Liver (tissue), 9 donors: ENCODE measurements around the gene CPED1. TPM values are rescaled to one million over a fixed set of nuclear protein-coding genes. Genes with fewer than 3 reads are reported as not detected.

Experiments
- DNase-seq: peaks from one replicate; pipeline ENCODE4 v3.0.0-alpha.2; 2017; ENCODE audit warnings: low spot score
- H3K27ac ChIP-seq, 2 donors: one replicate each; pipeline ENCODE4 v1.7.0; 2013; ENCODE audit warnings: inconsistent platforms in 2 of 2, low read length in 2 of 2, control low read depth in 1 of 2, low read depth in 1 of 2, mild to moderate bottlenecking in 1 of 2
- H3K27me3 ChIP-seq, 4 donors: one replicate each; pipeline versions ENCODE4 v1.6.1 to v1.7.0; 2013; ENCODE audit warnings: low read length in 3 of 4, inconsistent platforms in 1 of 4, mild to moderate bottlenecking in 1 of 4, moderate library complexity in 1 of 4; ENCODE audit not compliant: control insufficient read depth in 4 of 4, insufficient read depth in 4 of 4
- H3K36me3 ChIP-seq, 4 donors: one replicate each; pipeline versions ENCODE4 v1.6.1 to v1.7.0; 2013; ENCODE audit warnings: low read length in 3 of 4, mild to moderate bottlenecking in 3 of 4, low read depth in 1 of 4, moderate library complexity in 1 of 4; ENCODE audit not compliant: control insufficient read depth in 4 of 4, insufficient read depth in 3 of 4
- H3K4me1 ChIP-seq, 4 donors: one replicate each; pipeline versions ENCODE4 v1.6.1 to v1.7.0; 2013; ENCODE audit warnings: low read length in 3 of 4, mild to moderate bottlenecking in 3 of 4, moderate library complexity in 1 of 4; ENCODE audit not compliant: control insufficient read depth in 4 of 4, insufficient read depth in 4 of 4
- H3K4me3 ChIP-seq, 3 donors: one replicate each; pipeline versions ENCODE4 v1.6.1 to v1.7.0; 2013; ENCODE audit warnings: low read length in 3 of 3, control low read depth in 1 of 3, low read depth in 1 of 3, mild to moderate bottlenecking in 1 of 3
- H3K9ac ChIP-seq, 2 donors: one replicate each; pipeline ENCODE4 v1.7.0; 2013; ENCODE audit warnings: low read length in 2 of 2, mild to moderate bottlenecking in 2 of 2, moderate library complexity in 2 of 2, control low read depth in 1 of 2, low read depth in 1 of 2
- H3K9me3 ChIP-seq, 4 donors: one replicate each; pipeline versions ENCODE4 v1.6.1 to v1.7.0; 2013; ENCODE audit warnings: low read length in 3 of 4; ENCODE audit not compliant: control insufficient read depth in 4 of 4
- EGR1 ChIP-seq, 2 donors: IDR thresholded peaks; 2 replicates each; pipeline ENCODE4 v1.6.1; 2016 to 2018; ENCODE audit warnings: antibody characterized with exemption in 2 of 2, low read depth in 2 of 2
- FOXA1 ChIP-seq: IDR thresholded peaks from 2 replicates; pipeline ENCODE4 v1.6.1; 2016; ENCODE audit warnings: antibody characterized with exemption
- FOXA2 ChIP-seq: IDR thresholded peaks from 2 replicates; pipeline ENCODE4 v1.6.1; 2016; ENCODE audit warnings: antibody characterized with exemption
- GABPA ChIP-seq, 2 donors: IDR thresholded peaks in 1 of 2; conservative IDR thresholded peaks in 1 of 2; 2 replicates each; pipeline ENCODE4 v1.6.1; 2016; ENCODE audit warnings: antibody characterized with exemption in 2 of 2, mild to moderate bottlenecking in 1 of 2, moderate library complexity in 1 of 2
- HNF4A ChIP-seq, 2 donors: conservative IDR thresholded peaks; 2 replicates each; pipeline ENCODE4 v1.6.1; 2016; ENCODE audit warnings: antibody characterized with exemption in 2 of 2, mild to moderate bottlenecking in 2 of 2
- HNF4G ChIP-seq: IDR thresholded peaks from 2 replicates; pipeline ENCODE4 v1.6.1; 2016; ENCODE audit warnings: antibody characterized with exemption
- JUND ChIP-seq, 2 donors: IDR thresholded peaks; 2 replicates each; pipeline ENCODE4 v1.6.1; 2016; ENCODE audit warnings: antibody characterized with exemption in 2 of 2
- NR2F2 ChIP-seq: IDR thresholded peaks from 2 replicates; pipeline ENCODE4 v1.6.1; 2016; ENCODE audit warnings: antibody characterized with exemption
- RAD21 ChIP-seq, 2 donors: IDR thresholded peaks; 2 replicates each; pipeline ENCODE4 v1.6.1; 2016; ENCODE audit warnings: antibody characterized with exemption in 2 of 2, mild to moderate bottlenecking in 2 of 2
- RXRA ChIP-seq, 2 donors: IDR thresholded peaks; 2 replicates each; pipeline ENCODE4 v1.6.1; 2017 to 2018; ENCODE audit warnings: antibody characterized with exemption in 2 of 2, mild to moderate bottlenecking in 1 of 2
- SP1 ChIP-seq: IDR thresholded peaks from 2 replicates; pipeline ENCODE4 v1.6.1; 2018; ENCODE audit warnings: antibody characterized with exemption, mild to moderate bottlenecking
- TAF1 ChIP-seq: conservative IDR thresholded peaks from 2 replicates; pipeline ENCODE4 v1.6.1; 2016; ENCODE audit warnings: antibody characterized with exemption, mild to moderate bottlenecking
- YY1 ChIP-seq: IDR thresholded peaks from 2 replicates; pipeline ENCODE4 v1.6.1; 2016; ENCODE audit warnings: antibody characterized with exemption, mild to moderate bottlenecking
- WGBS: extraction: QIAGEN DNeasy Blood & Tissue Kit; methylation state at CpG from one replicate; pipeline ENCODE4 v1.1.7; 2013; 5-methylcytosine and 5-hydroxymethylcytosine counted together
- polyA plus RNA-seq, 2 donors: library from polyadenylated mRNA; stranded (reverse) in 1 of 2; unstranded in 1 of 2; fragments of 200-250 nt in 1 of 2; fragments of >200 nt in 1 of 2; fragmentation: Nextera tagmentation in 1 of 2; extraction: Ambion mirVana in 1 of 2; gene quantifications; one replicate each; pipeline versions ENCODE4 v1.2.1 to v1.2.3, GENCODE V29; 2013 to 2015
- total RNA-seq, 2 donors: library from RNA; depleted of rRNA; stranded (reverse); fragments of >200 nt; gene quantifications; one replicate each; pipeline ENCODE4 v1.2.3, GENCODE V29; 2014
- TF ChIP-seq, protein P1 (sequence below): IDR thresholded peaks from 2 replicates; pipeline ENCODE4 v1.6.1; 2016; ENCODE audit warnings: antibody characterized with exemption
- TF ChIP-seq, protein P2 (sequence below): IDR thresholded peaks from 2 replicates; pipeline ENCODE4 v1.6.1; 2016; ENCODE audit warnings: antibody characterized with exemption
- TF ChIP-seq, protein P3 (sequence below): IDR thresholded peaks from 2 replicates; pipeline ENCODE4 v1.6.1; 2016; ENCODE audit warnings: antibody characterized with exemption
- TF ChIP-seq, protein P4 (sequence below): fragments of 150-350 bp; IDR thresholded peaks from 2 replicates; pipeline ENCODE4 v1.5.1; 2017; ENCODE audit warnings: improper control_type of control experiment, low read depth, low read length; ENCODE audit not compliant: missing input control
- donor health status: healthy.
- donor health status: healthy.
- donor health status: healthy.
- donor health status: healthy.
- donor health status: healthy.

CPED1 gene
- total and polyA plus RNA-seq, 4 donors, result 8.5 to 58.0 (median 14.6) TPM

DNA sequence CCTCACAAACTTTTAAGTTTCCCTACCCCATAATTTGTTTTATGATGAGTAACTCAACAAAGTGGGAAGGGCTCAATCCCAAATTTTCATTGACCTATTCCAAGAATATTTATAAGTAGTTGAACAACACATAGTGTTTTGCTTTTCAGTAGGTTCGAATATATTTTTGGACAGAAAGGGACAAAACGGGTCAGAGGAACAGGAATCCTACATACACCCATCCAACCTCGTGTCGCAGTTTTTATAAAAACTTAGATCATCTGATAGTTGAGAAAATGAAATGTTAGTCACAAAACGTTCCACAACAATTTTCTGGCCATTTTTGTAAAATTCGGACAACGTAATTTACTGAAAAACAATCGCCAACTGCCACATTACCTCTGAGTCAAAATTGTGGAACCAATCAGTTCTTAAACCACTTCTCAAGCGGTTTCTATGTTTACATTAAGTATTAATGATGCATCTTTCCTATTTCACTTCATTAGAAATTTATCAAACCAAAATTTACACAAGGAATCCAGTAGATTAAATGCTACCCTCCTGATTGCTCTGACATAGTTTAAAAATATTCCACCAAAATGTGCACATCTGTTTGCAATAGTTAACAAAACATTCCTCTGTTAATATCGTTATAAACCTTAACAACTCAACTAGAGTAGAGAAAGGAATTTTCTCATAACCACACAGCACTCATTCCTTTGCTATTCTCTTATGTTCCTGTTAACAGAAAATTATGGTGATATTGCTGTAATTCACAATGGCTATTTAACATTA lies 346.6 kb downstream of the CPED1 start:
- Histone ChIP-seq H3K4me3 (no peak overlapping the region), H3K36me3 (no peaks in the 10 kb centered on the region), H3K9me3 (no peaks in the 10 kb centered on the region), H3K27ac (no peak overlapping the region), H3K4me1 (peaks cover 0 to 5% (median 5%) of the 10 kb centered on the region in 4 donors), H3K27me3 (peaks cover 0 to 7% (median 3%) of the 10 kb centered on the region in 4 donors), H3K9ac (no peak overlapping the region)
- WGBS, result 87% methylated on average over 10 of the region's 10 CpGs
- DNase-seq, result no peak
- TF ChIP-seq YY1, result no peak
- no peak for TF ChIP-seq HNF4A (conservative IDR thresholded peaks at IDR 0.05)
- no peak for TF ChIP-seq FOXA2
- no peak for TF ChIP-seq GABPA (IDR thresholded peaks at IDR 0.05 in 1 of 2, conservative IDR thresholded peaks at IDR 0.05 in 1 of 2)
- no peak for TF ChIP-seq FOXA1
- no peak for TF ChIP-seq JUND (IDR thresholded peaks at IDR 0.05)
- TF ChIP-seq HNF4G, result no peak
- TF ChIP-seq, protein P1, sequence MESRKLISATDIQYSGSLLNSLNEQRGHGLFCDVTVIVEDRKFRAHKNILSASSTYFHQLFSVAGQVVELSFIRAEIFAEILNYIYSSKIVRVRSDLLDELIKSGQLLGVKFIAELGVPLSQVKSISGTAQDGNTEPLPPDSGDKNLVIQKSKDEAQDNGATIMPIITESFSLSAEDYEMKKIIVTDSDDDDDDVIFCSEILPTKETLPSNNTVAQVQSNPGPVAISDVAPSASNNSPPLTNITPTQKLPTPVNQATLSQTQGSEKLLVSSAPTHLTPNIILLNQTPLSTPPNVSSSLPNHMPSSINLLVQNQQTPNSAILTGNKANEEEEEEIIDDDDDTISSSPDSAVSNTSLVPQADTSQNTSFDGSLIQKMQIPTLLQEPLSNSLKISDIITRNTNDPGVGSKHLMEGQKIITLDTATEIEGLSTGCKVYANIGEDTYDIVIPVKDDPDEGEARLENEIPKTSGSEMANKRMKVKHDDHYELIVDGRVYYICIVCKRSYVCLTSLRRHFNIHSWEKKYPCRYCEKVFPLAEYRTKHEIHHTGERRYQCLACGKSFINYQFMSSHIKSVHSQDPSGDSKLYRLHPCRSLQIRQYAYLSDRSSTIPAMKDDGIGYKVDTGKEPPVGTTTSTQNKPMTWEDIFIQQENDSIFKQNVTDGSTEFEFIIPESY, result no peak
- TF ChIP-seq RXRA (IDR thresholded peaks at IDR 0.05), result no peak
- no peak for TF ChIP-seq TAF1
- TF ChIP-seq, protein P2, sequence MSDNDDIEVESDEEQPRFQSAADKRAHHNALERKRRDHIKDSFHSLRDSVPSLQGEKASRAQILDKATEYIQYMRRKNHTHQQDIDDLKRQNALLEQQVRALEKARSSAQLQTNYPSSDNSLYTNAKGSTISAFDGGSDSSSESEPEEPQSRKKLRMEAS, result no peak
- TF ChIP-seq RAD21 (IDR thresholded peaks at IDR 0.05), result no peak
- TF ChIP-seq NR2F2, result no peak

DNA sequence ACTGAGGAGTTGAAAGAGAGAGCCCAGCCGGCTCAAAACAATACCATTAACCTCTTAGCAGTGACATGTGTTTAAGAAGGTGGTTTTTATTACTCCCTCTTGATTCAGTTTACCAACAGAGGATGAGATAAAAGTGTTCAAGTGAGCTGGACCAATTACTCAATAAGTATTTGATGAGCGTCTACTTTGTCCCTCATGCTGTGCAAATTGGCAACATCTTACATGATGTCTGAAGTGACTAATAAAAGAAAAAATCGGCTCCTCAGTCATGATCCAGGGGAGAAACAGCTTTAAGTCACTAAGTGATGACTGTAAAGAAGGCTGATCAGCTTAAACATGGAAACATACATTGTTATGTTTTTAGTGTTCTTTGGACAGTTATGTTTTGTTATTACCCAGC lies 348.1 kb downstream of the CPED1 start:
- TF ChIP-seq, protein P1, result no peak
- TF ChIP-seq SP1 (no peak), RAD21 (IDR thresholded peaks at IDR 0.05) (no peak)
- no peak for DNase-seq
- peaks cover 0 to 7% (median 2%) of the 10 kb centered on the region in 4 donors for H3K27me3 ChIP-seq
- no peak overlapping the region for H3K4me3 ChIP-seq
- no peak overlapping the region for H3K9ac ChIP-seq
- H3K4me1 ChIP-seq, result no peaks in the 10 kb centered on the region
- H3K27ac ChIP-seq, result no peak overlapping the region
- 66% methylated on average over 3 of the region's 3 CpGs for WGBS
- H3K36me3 ChIP-seq, result no peaks in the 10 kb centered on the region
- H3K9me3 ChIP-seq, result no peaks in the 10 kb centered on the region

DNA sequence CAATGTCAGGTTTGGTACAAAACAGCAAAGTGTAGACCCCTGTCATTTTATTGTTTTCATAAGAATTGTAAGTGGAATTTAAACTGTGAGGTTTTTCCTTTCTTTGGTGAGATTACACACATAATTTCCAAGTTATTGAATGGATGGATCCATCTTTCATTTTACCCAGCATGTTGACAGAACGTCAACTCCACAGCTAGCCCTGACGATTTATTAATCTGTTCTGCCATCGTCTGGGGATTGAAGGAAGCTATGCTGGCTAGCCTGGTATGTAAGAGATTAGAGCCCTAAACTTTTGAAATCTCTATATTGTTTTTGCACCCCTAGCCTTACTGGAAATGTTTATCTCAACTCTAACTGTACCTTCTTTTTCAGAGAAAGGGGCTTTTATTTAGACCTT lies 348.9 kb downstream of the CPED1 start:
- Histone ChIP-seq H3K9ac (no peak overlapping the region), H3K4me1 (peaks cover 0 to 2% (median under 1%) of the 10 kb centered on the region in 4 donors), H3K9me3 (no peaks in the 10 kb centered on the region), H3K27ac (no peak overlapping the region), H3K4me3 (no peak overlapping the region), H3K27me3 (peaks cover 0 to 7% (median 0%) of the 10 kb centered on the region in 4 donors), H3K36me3 (peaks cover 0 to 1% (median 0%) of the 10 kb centered on the region in 4 donors)
- DNase-seq, result no peak
- 15% methylated on average over 3 of the region's 3 CpGs for WGBS
- no peak for TF ChIP-seq FOXA2
- TF ChIP-seq, protein P3, sequence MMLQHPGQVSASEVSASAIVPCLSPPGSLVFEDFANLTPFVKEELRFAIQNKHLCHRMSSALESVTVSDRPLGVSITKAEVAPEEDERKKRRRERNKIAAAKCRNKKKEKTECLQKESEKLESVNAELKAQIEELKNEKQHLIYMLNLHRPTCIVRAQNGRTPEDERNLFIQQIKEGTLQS, result no peak
- no peak for TF ChIP-seq GABPA (IDR thresholded peaks at IDR 0.05 in 1 of 2, conservative IDR thresholded peaks at IDR 0.05 in 1 of 2)
- peak; percentile 66 to 73 for TF ChIP-seq RAD21 (IDR thresholded peaks at IDR 0.05)
- no peak for TF ChIP-seq NR2F2
- no peak for TF ChIP-seq YY1
- TF ChIP-seq HNF4G, result no peak
- no peak for TF ChIP-seq EGR1 (IDR thresholded peaks at IDR 0.05; ENCODE audit: low read depth in 2 of 2)
- no peak for TF ChIP-seq FOXA1
- TF ChIP-seq, protein P4, sequence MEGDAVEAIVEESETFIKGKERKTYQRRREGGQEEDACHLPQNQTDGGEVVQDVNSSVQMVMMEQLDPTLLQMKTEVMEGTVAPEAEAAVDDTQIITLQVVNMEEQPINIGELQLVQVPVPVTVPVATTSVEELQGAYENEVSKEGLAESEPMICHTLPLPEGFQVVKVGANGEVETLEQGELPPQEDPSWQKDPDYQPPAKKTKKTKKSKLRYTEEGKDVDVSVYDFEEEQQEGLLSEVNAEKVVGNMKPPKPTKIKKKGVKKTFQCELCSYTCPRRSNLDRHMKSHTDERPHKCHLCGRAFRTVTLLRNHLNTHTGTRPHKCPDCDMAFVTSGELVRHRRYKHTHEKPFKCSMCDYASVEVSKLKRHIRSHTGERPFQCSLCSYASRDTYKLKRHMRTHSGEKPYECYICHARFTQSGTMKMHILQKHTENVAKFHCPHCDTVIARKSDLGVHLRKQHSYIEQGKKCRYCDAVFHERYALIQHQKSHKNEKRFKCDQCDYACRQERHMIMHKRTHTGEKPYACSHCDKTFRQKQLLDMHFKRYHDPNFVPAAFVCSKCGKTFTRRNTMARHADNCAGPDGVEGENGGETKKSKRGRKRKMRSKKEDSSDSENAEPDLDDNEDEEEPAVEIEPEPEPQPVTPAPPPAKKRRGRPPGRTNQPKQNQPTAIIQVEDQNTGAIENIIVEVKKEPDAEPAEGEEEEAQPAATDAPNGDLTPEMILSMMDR, result peak; percentile 25
